IPS DF 19.7 (cell line): ENCODE data around the gene ZBTB16.

Source experiments
- DNase-seq: peaks from one replicate; pipeline ENCODE4 v3.0.0-alpha.2; 2013; ENCODE audit warnings: low read depth, low spot score

The ZBTB16 gene

GRCh38 chr11:114183044-114183511, 123.6 kb downstream of the ZBTB16 start:
- no peak for DNase-seq

- DNase-seq: no peak
Observed at GRCh38 chr11:114185436-114185835, 125.9 kb downstream of the ZBTB16 start.

DNA sequence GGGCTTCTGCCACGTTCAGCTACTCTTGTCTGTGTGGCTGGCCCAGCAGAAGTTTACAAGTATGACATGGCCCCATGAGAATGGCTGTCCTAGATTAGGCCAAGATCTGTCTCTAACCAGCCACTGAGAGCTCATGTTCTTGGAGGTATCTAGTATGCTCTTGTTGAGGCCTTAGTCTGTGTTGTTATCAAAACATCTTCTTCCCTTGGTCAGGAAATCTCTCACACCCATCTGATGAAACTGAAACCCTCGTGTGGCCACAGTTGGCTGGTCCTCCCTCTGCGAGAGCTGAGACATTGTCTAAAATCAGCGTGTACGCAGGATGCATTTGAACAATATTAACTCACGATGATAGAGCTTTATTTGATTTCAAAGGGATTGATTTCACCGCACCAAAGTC, 127.7 kb downstream of the ZBTB16 start:
- no peak for DNase-seq

GRCh38 chr11:114188851-114189570, 129.5 kb downstream of the ZBTB16 start:
- DNase-seq: no peak

DNA sequence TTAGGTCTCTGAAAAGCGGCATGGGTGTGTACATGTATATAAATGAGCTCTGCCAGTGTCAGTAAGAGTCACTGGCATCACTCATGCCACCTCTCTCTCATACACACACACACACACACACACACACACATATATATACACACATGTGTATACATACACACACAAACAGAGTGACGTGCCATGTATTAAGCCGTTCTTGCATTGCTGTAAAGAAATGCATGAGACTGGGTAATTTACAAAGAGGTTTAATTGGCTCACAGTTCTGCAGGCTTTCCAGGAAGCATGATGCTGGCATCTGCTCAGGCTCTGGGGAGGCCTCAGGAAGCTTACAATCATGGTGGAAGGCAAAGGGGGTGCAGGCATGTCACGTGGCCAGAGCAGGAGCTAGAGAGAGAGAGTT, 131.1 kb downstream of the ZBTB16 start:
- DNase-seq: no peak

DNA sequence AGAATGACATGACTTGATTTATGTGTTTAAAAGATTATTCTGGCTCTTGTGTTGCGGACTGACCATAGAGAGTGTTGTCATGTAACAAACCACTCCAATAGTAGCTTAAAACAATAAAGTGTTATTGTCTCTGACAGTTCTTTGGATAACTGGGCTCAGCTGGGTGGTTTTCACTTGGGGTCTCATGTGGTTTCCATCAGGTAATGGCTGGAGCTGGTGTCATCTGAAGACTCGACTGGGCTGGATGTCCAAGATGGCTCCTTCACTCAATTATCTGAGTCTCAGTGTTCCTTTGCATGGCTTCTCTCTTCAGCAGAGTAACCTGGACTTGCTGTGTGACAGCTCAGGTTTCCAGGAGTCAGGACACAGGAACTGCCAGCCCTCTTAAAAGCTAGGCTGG, 132.4 kb downstream of the ZBTB16 start:
- no peak for DNase-seq

DNA sequence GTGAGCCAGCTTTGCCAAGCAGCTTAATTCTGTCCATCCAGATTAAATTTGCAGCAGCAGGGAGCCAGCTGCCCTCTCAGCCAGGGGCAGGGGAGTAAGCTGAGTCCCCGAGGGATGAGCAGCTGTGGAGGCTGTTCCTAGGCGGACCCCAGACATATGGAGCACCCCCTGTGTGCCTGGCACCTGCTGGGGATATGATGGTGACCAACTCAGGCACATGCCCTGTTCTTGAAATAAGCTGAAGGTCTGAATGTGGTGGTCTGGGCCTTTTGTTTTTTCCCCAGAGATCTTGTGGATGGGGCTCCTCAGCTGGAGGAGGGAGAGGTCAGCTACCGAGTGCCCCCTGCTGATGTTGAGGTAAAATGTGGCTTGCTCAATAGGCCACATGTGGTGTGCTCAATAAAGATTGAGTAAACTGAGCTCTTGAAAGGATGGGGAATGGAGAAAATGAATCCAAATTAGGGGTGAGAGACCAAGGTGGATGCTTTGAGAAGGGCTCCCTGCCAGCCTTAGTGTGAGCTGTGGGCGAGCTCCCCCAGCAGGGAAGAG, 133.4 kb downstream of the ZBTB16 start:
- DNase-seq: no peak

DNA sequence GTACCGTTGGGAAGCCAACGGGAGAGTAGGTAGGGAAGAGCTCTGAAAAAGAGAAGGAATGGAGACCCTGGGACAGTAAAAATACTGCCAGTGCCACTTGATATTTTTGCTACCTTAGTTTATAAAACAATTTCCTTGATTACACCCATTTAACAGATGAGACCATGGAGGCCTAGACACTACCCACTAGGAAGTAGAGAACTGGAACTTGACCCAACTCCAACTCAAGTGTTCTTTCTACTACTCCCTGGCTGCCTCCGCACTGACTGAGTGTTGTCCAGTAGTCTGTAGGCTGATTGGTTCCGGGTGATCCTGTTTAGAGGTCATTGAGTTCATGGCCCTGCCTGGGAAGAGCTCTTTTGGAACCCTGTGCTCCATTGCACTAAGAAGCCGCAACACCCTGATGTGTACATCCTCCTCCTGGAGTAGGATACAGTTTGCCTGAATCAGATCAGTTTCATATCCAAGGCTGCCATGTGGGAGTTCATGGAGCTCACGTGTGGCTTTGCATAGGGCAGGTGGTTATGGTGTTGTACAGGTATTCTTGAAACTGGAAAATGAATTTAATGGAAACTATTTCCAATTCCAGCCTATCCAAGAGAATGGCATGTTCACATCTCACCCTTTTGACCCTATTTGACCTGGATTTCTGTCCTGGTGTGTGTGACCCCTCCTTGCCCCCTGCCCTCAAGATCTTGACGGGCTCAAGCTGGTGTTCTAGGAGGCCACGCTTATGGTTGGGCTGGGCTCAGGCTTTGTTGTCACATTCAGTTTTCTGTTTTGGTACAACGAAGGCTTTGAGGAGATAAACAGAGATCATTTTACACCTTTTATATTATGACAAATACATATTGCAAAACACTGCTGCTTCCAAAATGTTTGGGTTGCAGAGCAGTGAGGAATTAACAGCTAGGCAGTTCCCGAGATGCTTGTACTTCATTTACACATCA, 134.5 kb downstream of the ZBTB16 start:
- no peak for DNase-seq

DNA sequence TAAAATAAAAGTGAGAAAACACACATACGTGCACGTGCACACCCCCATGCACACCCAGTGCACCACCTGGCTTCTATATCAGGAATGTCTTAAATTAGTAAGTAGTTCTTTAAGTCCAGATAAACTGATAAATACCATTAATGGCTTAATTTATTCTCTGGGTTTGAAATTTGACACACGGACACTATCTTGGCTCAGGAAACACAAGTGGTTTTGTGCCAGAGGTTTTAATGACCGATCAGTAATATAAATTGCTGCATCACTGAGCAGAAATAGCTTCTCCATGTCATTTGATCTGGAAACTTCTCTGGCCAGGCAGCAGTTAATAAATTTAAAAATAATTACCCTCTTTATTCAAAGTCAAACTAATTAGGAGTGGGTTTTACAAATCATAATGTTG, 135.2 kb downstream of the ZBTB16 start:
- DNase-seq: no peak

DNA sequence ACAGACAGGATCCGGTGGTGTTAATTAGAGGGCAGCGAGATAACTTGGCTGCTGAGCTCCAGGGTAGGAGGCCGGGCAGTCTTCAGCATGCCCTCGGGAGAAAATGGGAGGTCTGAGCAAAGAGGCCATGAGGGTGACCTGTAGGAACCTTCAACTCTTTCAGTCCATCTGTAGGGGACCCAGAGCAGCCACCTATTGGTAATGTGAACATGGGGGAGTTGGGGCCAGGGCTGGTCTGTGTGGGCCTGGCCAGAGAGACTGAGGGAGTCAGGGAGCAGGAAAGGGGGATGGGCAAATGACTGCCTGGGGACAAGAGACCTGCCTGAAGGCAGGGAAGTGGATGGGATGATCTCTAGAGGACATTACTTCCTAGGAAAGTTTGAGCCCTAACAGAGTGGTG, 135.6 kb downstream of the ZBTB16 start:
- DNase-seq: no peak

DNA sequence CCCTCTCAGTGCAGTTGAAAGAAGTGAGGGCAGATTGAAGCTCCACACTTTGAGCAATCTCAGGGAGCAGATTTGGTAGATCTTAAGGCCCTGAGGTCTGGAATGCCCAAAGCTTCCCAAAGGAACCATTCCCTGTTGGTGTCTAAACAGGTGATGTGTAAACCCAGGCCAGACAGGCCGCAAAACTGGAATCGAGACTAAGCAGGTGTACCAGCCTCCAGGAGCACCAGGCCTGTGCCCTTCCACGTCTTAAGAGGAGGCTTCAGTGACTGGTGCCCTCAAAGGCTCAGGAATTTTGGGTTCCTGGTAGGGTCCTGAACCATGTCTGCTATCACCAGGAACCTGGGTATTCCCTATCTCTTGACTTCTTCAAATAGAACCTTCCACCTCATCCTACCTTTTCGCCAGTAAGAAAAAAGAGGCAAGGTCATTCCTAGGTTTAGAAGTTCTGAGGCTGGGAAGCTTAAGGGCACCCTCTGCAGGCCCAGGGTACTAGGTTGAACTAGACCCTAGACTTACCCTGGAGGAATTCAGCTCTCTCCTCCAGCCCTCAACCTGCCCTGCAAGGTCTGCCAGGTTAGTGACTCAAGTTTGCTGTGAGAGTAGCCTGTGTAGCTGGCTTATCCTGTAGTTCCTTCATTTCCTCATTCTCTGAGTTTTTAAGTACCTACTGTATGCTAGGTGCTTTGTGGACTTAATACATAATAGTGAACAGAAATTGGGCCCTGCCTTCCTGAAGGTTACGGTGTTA, 136.6 kb downstream of the ZBTB16 start:
- DNase-seq: no peak

- no peak for DNase-seq
Observed at GRCh38 chr11:114196997-114197703, 137.6 kb downstream of the ZBTB16 start.

- DNase-seq: no peak
Observed at GRCh38 chr11:114197799-114198500, 138.4 kb downstream of the ZBTB16 start.

GRCh38 chr11:114199051-114199450, 139.5 kb downstream of the ZBTB16 start:
- no peak for DNase-seq

DNA sequence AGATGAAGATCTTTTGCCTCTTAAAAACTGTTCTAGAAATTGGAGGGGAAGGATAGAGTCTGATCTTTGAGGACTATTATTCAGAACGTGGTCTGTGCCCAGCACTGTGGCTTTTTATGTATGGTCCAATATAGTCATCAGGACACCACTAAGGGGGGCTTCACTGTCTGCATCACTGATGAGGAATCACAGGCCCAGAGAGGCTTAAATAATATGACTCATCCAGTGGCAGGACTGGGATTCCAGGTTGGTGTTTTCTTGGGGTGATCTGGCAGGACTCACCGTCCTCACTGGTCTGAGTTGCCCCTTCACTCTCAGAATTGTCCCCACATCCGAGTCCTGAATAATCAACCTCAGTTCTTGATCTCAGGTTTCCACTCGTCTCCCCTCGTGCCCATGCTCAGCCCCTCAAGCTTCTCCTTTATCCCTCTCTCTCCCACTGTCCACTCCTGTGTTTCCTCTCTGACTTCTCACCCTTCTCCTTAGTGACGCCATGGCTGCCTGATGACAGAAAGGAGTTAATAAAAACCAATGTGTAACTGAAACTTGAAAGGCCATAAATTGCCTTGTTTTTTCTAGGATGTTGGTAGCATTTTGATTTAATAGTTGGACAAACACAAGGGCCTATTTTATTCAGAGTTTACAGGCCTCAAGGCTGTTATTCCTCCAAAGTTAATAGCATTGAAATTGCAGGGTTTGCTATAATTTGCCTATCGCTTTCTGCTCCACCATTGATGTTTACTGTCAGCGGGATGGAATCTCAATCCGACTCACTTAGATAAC, 141.0 kb downstream of the ZBTB16 start:
- no peak for DNase-seq

DNA sequence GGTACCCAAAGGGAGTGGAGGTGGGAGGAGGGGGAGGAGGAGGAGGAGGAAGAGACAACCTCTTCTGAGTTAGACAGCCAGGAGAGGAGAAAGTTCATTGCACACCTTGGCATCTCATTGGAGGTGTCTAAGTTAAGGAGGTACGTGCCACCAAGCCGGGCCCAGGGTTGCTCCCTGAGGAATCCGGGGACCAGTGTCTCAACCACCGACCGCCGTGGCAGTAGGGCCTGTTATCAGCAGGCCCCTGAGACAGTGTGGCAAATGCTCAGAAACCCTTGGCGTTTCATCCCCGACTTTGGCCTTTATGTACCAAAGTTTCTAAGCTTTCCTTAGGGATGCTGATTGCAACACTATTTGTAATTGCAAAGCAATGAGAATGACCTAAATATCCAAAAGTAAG, 141.7 kb downstream of the ZBTB16 start:
- DNase-seq: no peak

- DNase-seq: no peak
Observed at GRCh38 chr11:114202011-114202609, 142.6 kb downstream of the ZBTB16 start.

DNA sequence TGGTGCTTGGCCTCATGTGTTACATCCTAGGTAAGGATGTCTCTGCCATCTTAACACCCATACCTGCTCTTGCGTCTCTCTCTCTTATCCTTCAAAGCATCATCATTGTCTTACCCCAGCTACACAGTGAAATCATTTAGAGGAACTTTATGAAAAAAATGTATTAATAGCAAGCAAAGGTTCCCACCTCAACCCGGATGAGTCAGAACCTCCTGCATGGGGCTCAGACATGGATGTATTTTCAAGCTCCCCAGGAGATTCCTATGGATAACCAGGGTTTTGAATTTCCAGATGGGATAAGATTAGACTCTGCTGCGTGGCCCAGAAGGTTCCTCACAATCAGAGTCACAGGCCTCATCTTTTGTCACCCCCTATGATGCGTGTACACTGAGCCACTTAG, 147.6 kb downstream of the ZBTB16 start:
- no peak for DNase-seq

GRCh38 chr11:114208377-114208776, 148.9 kb downstream of the ZBTB16 start:
- no peak for DNase-seq
